ENCODE results near the gene TRIP12. TPM values are rescaled to one million over a fixed set of nuclear protein-coding genes. Genes with fewer than 3 reads are reported as not detected.
"Not testable (repeated sequence)": the region's sequence is repeated elsewhere in the genome, so short reads cannot be mapped to it uniquely, and the experiment has no call there.

The TRIP12 gene
- total RNA-seq, 2 experiments from 2014 or later = 235 to 270 TPM

- CTCF ChIA-PET = no interaction called here
- Mint-ChIP-seq H3K36me3 (no peaks in the 10 kb centered on the region), H3K9me3 (ENCODE audit: low read depth) (no peaks in the 10 kb centered on the region), H3K4me3 (no peak overlapping the region), H3K4me1 (no peaks in the 10 kb centered on the region), H3K27me3 (no peaks in the 10 kb centered on the region), H3K27ac (no peak overlapping the region)
- DNase-seq (no peak), ATAC-seq (no peak)
These were observed 168.7 kb downstream of the TRIP12 start for GRCh38 chr2:229752970-229753729.

- DNase-seq = no peak
- no peak for ATAC-seq
- Mint-ChIP-seq H3K27ac (no peak overlapping the region), H3K4me1 (no peaks in the 10 kb centered on the region), H3K36me3 (no peaks in the 10 kb centered on the region), H3K9me3 (ENCODE audit: low read depth) (no peaks in the 10 kb centered on the region), H3K4me3 (no peak overlapping the region), H3K27me3 (no peaks in the 10 kb centered on the region)
- CTCF ChIA-PET = no interaction called here
These were observed 172.0 kb downstream of the TRIP12 start for GRCh38 chr2:229749779-229750178.

- H3K9me3 Mint-ChIP-seq (ENCODE audit: low read depth) = no peaks in the 10 kb centered on the region
- CTCF ChIA-PET = no interaction called here
- ATAC-seq = no peak
- no peak overlapping the region for H3K27ac Mint-ChIP-seq
- H3K36me3 Mint-ChIP-seq = no peaks in the 10 kb centered on the region
- H3K4me3 Mint-ChIP-seq = no peak overlapping the region
- H3K4me1 Mint-ChIP-seq = no peaks in the 10 kb centered on the region
- DNase-seq = no peak
- H3K27me3 Mint-ChIP-seq = no peaks in the 10 kb centered on the region
These were observed 172.9 kb downstream of the TRIP12 start for GRCh38 chr2:229748950-229749349.

- DNase-seq; H3K4me3 Mint-ChIP-seq; H3K4me1 Mint-ChIP-seq; H3K27me3 Mint-ChIP-seq; H3K9me3 Mint-ChIP-seq (ENCODE audit: low read depth); H3K36me3 Mint-ChIP-seq; ATAC-seq; CTCF ChIA-PET; H3K27ac Mint-ChIP-seq: not testable (repeated sequence)
These were observed 179.1 kb downstream of the TRIP12 start for GRCh38 chr2:229742691-229743090.

GRCh38 chr2:229740279-229740678 is 181.5 kb downstream of the TRIP12 start:
- CTCF ChIA-PET = no interaction called here
- Mint-ChIP-seq H3K36me3 (peaks cover 2% of the 10 kb centered on the region), H3K4me1 (no peaks in the 10 kb centered on the region), H3K9me3 (ENCODE audit: low read depth) (peaks cover 6% of the 10 kb centered on the region), H3K27ac (no peak overlapping the region), H3K27me3 (no peaks in the 10 kb centered on the region), H3K4me3 (no peak overlapping the region)
- no peak for ATAC-seq
- no peak for DNase-seq

- Mint-ChIP-seq H3K4me3 (no peak overlapping the region), H3K4me1 (peaks cover 1% of the 10 kb centered on the region), H3K27ac (no peak overlapping the region), H3K27me3 (no peaks in the 10 kb centered on the region), H3K9me3 (ENCODE audit: low read depth) (peaks cover 6% of the 10 kb centered on the region), H3K36me3 (peaks cover 2% of the 10 kb centered on the region)
- CTCF ChIA-PET = no interaction called here
- DNase-seq (no peak), ATAC-seq (no peak)
These were observed 183.7 kb downstream of the TRIP12 start for GRCh38 chr2:229738024-229738625.

- H3K27ac Mint-ChIP-seq = no peak overlapping the region
- H3K27me3 Mint-ChIP-seq = peaks cover 7% of the 10 kb centered on the region
- ATAC-seq (no peak), DNase-seq (no peak)
- H3K4me3 Mint-ChIP-seq = no peak overlapping the region
- peaks cover 6% of the 10 kb centered on the region for H3K9me3 Mint-ChIP-seq (ENCODE audit: low read depth)
- H3K36me3 Mint-ChIP-seq = peaks cover 2% of the 10 kb centered on the region
- H3K4me1 Mint-ChIP-seq = peaks cover 1% of the 10 kb centered on the region
- CTCF ChIA-PET = interaction anchor here (1.5 kb wide), 1 partner anchor 9 kb away, joined by 3 read pairs; no protein-coding TSS in a partner anchor
These were observed 187.4 kb downstream of the TRIP12 start for GRCh38 chr2:229734410-229734809.

GRCh38 chr2:229733611-229734245 is 188.1 kb downstream of the TRIP12 start:
- peaks cover 7% of the 10 kb centered on the region for H3K27me3 Mint-ChIP-seq
- H3K27ac Mint-ChIP-seq = no peak overlapping the region
- H3K4me1 Mint-ChIP-seq = peaks cover 1% of the 10 kb centered on the region
- H3K36me3 Mint-ChIP-seq = peaks cover 2% of the 10 kb centered on the region
- no peak for ATAC-seq
- CTCF ChIA-PET = interaction anchor here (1.5 kb wide), 1 partner anchor 8 kb away, joined by 3 read pairs; no protein-coding TSS in a partner anchor
- no peak overlapping the region for H3K4me3 Mint-ChIP-seq
- no peak for DNase-seq
- peaks cover 3% of the 10 kb centered on the region for H3K9me3 Mint-ChIP-seq (ENCODE audit: low read depth)

- CTCF ChIA-PET = no interaction called here
- Mint-ChIP-seq H3K4me3 (no peak overlapping the region), H3K27ac (no peak overlapping the region), H3K27me3 (peaks cover 7% of the 10 kb centered on the region), H3K4me1 (peaks cover 1% of the 10 kb centered on the region), H3K9me3 (ENCODE audit: low read depth) (peaks cover 2% of the 10 kb centered on the region), H3K36me3 (peaks cover 2% of the 10 kb centered on the region)
- no peak for DNase-seq
- no peak for ATAC-seq
These were observed 188.9 kb downstream of the TRIP12 start for GRCh38 chr2:229732897-229733296.

- no peak for ATAC-seq
- Mint-ChIP-seq H3K36me3 (no peaks in the 10 kb centered on the region), H3K9me3 (ENCODE audit: low read depth) (no peaks in the 10 kb centered on the region), H3K4me3 (no peak overlapping the region), H3K4me1 (peaks cover 1% of the 10 kb centered on the region), H3K27me3 (peaks cover 7% of the 10 kb centered on the region), H3K27ac (no peak overlapping the region)
- no peak for DNase-seq
- CTCF ChIA-PET = no interaction called here
These were observed 189.9 kb downstream of the TRIP12 start for GRCh38 chr2:229731916-229732315.

GRCh38 chr2:229731363-229731762 is 190.4 kb downstream of the TRIP12 start:
- Mint-ChIP-seq H3K27ac (no peak overlapping the region), H3K4me1 (peaks cover 1% of the 10 kb centered on the region), H3K4me3 (no peak overlapping the region), H3K9me3 (ENCODE audit: low read depth) (no peaks in the 10 kb centered on the region), H3K36me3 (no peaks in the 10 kb centered on the region), H3K27me3 (peaks cover 7% of the 10 kb centered on the region)
- ATAC-seq = no peak
- no peak for DNase-seq
- CTCF ChIA-PET = no interaction called here

- ATAC-seq = no peak
- no peak for DNase-seq
- peaks cover 12% of the 10 kb centered on the region for H3K27me3 Mint-ChIP-seq
- no peak overlapping the region for H3K27ac Mint-ChIP-seq
- CTCF ChIA-PET = no interaction called here
- H3K36me3 Mint-ChIP-seq = no peaks in the 10 kb centered on the region
- no peaks in the 10 kb centered on the region for H3K9me3 Mint-ChIP-seq (ENCODE audit: low read depth)
- no peak overlapping the region for H3K4me3 Mint-ChIP-seq
- H3K4me1 Mint-ChIP-seq = peaks cover 4% of the 10 kb centered on the region
These were observed 193.4 kb downstream of the TRIP12 start for GRCh38 chr2:229728370-229728769.

GRCh38 chr2:229726643-229727042 is 195.2 kb downstream of the TRIP12 start:
- peaks cover 3% of the 10 kb centered on the region for H3K4me1 Mint-ChIP-seq
- no peaks in the 10 kb centered on the region for H3K36me3 Mint-ChIP-seq
- no peaks in the 10 kb centered on the region for H3K9me3 Mint-ChIP-seq (ENCODE audit: low read depth)
- H3K27me3 Mint-ChIP-seq = peaks cover 21% of the 10 kb centered on the region
- H3K4me3 Mint-ChIP-seq = no peak overlapping the region
- CTCF ChIA-PET = no interaction called here
- DNase-seq (no peak), ATAC-seq (no peak)
- H3K27ac Mint-ChIP-seq = no peak overlapping the region

Measured in activated CD8-positive, alpha-beta memory T cell treated with anti-CD3 and anti-CD28 coated beads, Interleukin-2, amount 10 ng/mL, durations not matched to agents 7 days and 5 days (primary cell).